ENCODE data around the gene C6orf89.

DNA sequence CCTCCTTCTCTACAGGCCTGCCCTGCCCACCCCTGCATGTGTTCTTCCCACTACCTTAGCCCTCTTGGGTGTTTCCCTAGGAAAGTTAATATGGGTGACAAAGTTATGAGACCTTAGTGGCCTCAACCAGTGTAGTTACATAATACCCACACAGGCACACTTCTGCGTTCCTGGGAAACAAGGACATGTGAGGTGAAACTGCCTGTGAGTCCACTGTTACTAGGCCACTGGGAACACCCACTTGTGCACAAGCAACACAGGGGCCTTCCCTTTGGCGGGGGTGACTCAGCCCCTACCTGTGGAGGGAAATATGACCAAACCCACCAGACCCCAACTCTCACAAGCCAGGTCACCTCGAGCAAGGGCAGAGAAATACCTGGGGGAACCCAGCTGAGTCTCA, 81.5 kb downstream of the C6orf89 start:
- TF ChIP-seq, protein P1, sequence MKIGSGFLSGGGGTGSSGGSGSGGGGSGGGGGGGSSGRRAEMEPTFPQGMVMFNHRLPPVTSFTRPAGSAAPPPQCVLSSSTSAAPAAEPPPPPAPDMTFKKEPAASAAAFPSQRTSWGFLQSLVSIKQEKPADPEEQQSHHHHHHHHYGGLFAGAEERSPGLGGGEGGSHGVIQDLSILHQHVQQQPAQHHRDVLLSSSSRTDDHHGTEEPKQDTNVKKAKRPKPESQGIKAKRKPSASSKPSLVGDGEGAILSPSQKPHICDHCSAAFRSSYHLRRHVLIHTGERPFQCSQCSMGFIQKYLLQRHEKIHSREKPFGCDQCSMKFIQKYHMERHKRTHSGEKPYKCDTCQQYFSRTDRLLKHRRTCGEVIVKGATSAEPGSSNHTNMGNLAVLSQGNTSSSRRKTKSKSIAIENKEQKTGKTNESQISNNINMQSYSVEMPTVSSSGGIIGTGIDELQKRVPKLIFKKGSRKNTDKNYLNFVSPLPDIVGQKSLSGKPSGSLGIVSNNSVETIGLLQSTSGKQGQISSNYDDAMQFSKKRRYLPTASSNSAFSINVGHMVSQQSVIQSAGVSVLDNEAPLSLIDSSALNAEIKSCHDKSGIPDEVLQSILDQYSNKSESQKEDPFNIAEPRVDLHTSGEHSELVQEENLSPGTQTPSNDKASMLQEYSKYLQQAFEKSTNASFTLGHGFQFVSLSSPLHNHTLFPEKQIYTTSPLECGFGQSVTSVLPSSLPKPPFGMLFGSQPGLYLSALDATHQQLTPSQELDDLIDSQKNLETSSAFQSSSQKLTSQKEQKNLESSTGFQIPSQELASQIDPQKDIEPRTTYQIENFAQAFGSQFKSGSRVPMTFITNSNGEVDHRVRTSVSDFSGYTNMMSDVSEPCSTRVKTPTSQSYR (CRISPR knock-in tag; IDR thresholded peaks at IDR 0.05), result no peak
- TF ChIP-seq, protein P2, sequence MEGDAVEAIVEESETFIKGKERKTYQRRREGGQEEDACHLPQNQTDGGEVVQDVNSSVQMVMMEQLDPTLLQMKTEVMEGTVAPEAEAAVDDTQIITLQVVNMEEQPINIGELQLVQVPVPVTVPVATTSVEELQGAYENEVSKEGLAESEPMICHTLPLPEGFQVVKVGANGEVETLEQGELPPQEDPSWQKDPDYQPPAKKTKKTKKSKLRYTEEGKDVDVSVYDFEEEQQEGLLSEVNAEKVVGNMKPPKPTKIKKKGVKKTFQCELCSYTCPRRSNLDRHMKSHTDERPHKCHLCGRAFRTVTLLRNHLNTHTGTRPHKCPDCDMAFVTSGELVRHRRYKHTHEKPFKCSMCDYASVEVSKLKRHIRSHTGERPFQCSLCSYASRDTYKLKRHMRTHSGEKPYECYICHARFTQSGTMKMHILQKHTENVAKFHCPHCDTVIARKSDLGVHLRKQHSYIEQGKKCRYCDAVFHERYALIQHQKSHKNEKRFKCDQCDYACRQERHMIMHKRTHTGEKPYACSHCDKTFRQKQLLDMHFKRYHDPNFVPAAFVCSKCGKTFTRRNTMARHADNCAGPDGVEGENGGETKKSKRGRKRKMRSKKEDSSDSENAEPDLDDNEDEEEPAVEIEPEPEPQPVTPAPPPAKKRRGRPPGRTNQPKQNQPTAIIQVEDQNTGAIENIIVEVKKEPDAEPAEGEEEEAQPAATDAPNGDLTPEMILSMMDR (IDR thresholded peaks at IDR 0.05), result no peak
- no peak for TF ChIP-seq FOXJ3 (CRISPR knock-in tag; IDR thresholded peaks at IDR 0.05; ENCODE audit: borderline replicate concordance)
- TF ChIP-seq TEAD4 (CRISPR knock-in tag; IDR thresholded peaks at IDR 0.05), result no peak
- TF ChIP-seq, protein P3, sequence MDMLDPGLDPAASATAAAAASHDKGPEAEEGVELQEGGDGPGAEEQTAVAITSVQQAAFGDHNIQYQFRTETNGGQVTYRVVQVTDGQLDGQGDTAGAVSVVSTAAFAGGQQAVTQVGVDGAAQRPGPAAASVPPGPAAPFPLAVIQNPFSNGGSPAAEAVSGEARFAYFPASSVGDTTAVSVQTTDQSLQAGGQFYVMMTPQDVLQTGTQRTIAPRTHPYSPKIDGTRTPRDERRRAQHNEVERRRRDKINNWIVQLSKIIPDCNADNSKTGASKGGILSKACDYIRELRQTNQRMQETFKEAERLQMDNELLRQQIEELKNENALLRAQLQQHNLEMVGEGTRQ (CRISPR knock-in tag; IDR thresholded peaks at IDR 0.05), result no peak
- TF ChIP-seq, protein P4, sequence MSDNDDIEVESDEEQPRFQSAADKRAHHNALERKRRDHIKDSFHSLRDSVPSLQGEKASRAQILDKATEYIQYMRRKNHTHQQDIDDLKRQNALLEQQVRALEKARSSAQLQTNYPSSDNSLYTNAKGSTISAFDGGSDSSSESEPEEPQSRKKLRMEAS (CRISPR knock-in tag; IDR thresholded peaks at IDR 0.05), result no peak
- TF ChIP-seq ZNF416 (CRISPR knock-in tag; IDR thresholded peaks at IDR 0.05), result no peak
- no peak for TF ChIP-seq PRRX2 (CRISPR knock-in tag; IDR thresholded peaks at IDR 0.05)
- TF ChIP-seq ELF4 (CRISPR knock-in tag; IDR thresholded peaks at IDR 0.05; ENCODE audit: low read depth), result no peak

Measured in WTC11 (cell line).